Thymus (tissue), 11 donors: ENCODE results near the gene ITLN2. TPM values are rescaled to one million over a fixed set of nuclear protein-coding genes. Genes with fewer than 3 reads are reported as not detected.
A peak's percentile ranks its signal among the peaks of the same experiment; 100 is the strongest.
"Not testable (repeated sequence)": the region's sequence is repeated elsewhere in the genome, so short reads cannot be mapped to it uniquely, and the experiment has no call there.

Experiments used
- DNase-seq, 9 donors: peaks; one replicate each; pipeline ENCODE4 v3.0.0-alpha.2; 2013; ENCODE audit warnings: low spot score in 9 of 9, low read depth in 6 of 9, missing footprints in 1 of 9
- H3K27ac ChIP-seq, 2 donors: one replicate each; pipeline ENCODE4 v1.5.1; 2013; ENCODE audit warnings: control low read depth in 1 of 2, low read depth in 1 of 2, low read length in 1 of 2, mild to moderate bottlenecking in 1 of 2, moderate library complexity in 1 of 2
- H3K27me3 ChIP-seq, 2 donors: one replicate each; pipeline ENCODE4 v1.5.1; 2013; ENCODE audit warnings: low read length in 1 of 2; ENCODE audit not compliant: control insufficient read depth in 2 of 2, insufficient read depth in 1 of 2
- H3K36me3 ChIP-seq, 2 donors: one replicate each; pipeline ENCODE4 v1.5.1; 2013; ENCODE audit warnings: low read length in 1 of 2, mild to moderate bottlenecking in 1 of 2, moderate library complexity in 1 of 2; ENCODE audit not compliant: control insufficient read depth in 2 of 2, insufficient read depth in 2 of 2
- H3K4me1 ChIP-seq, 2 donors: one replicate each; pipeline ENCODE4 v1.5.1; 2013; ENCODE audit warnings: low read length in 2 of 2; ENCODE audit not compliant: control insufficient read depth in 2 of 2, insufficient read depth in 2 of 2
- H3K4me3 ChIP-seq, 2 donors: one replicate each; pipeline ENCODE4 v1.5.1; 2013; ENCODE audit warnings: low read length in 2 of 2, control low read depth in 1 of 2, mild to moderate bottlenecking in 1 of 2
- H3K9me3 ChIP-seq, 2 donors: one replicate each; pipeline ENCODE4 v1.5.1; 2013; ENCODE audit warnings: low read length in 1 of 2, mild to moderate bottlenecking in 1 of 2; ENCODE audit not compliant: control insufficient read depth in 2 of 2, insufficient read depth in 1 of 2
- WGBS: extraction: QIAGEN DNeasy Blood & Tissue Kit; methylation state at CpG from one replicate; pipeline ENCODE4 v1.1.7; 2013; 5-methylcytosine and 5-hydroxymethylcytosine counted together
- polyA plus RNA-seq: library from polyadenylated mRNA; stranded (reverse); fragments of 200-250 nt; gene quantifications from one replicate; pipeline ENCODE4 v1.2.3, GENCODE V29; 2013
- total RNA-seq: library from RNA; stranded (reverse); fragments of 120-200 nt; gene quantifications from one replicate; pipeline ENCODE4 v1.2.4, GENCODE V29; 2013
- donor health status: healthy.

Gene ITLN2
- total and polyA plus RNA-seq, 2 donors = 0.38 to 2.1 TPM

DNA sequence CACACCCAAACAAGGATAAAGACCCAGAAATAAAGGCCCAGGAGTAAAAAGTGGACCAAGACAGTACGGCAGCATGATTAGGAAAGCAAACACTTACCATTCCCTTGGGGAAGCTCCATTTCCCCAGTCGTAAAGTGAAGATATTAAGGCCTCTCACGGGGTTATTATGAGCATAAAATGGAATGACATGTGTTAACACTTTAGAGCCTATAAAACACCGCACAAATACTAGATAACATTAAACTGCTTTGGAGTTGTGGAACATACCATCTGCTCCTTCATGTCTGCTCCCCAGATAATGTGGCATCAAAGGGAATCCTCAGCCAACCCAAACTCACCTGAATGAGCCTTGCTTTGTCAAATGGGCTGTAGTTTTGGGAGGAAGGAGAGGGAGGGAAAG, 8.9 kb upstream of the ITLN2 start:
- no peak for DNase-seq
- no peak overlapping the region for H3K27ac ChIP-seq
- H3K4me3 ChIP-seq = no peak overlapping the region
- no peaks in the 10 kb centered on the region for H3K9me3 ChIP-seq
- no peaks in the 10 kb centered on the region for H3K4me1 ChIP-seq
- 58% methylated on average over 4 of the region's 4 CpGs for WGBS
- H3K27me3 ChIP-seq = no peaks in the 10 kb centered on the region
- H3K36me3 ChIP-seq = no peaks in the 10 kb centered on the region

DNA sequence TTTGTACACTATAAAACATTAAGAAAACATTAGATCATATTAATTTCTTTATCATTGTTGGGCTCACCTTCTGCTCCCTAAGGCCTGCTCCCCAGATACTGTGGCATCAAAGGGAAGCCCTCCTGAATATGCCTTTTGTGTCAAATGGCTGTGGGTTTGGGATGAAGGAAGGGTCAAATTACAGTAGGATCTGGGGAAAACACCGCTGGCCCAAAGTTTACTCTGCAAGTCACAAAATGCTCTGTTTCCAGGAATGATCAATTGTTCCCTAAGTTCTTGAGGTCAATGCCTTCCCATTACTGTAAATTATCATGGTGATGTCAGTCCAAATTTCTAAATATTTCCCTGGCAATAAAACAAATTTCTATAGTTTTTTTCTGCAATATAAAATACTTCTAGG, 6.8 kb upstream of the ITLN2 start:
- no peak for DNase-seq
- Histone ChIP-seq H3K4me3 (no peak overlapping the region), H3K27ac (no peak overlapping the region), H3K4me1 (no peaks in the 10 kb centered on the region), H3K36me3 (no peaks in the 10 kb centered on the region), H3K9me3 (no peaks in the 10 kb centered on the region), H3K27me3 (no peaks in the 10 kb centered on the region)
- 98% methylated on average over 1 of the region's 1 CpG for WGBS

DNA sequence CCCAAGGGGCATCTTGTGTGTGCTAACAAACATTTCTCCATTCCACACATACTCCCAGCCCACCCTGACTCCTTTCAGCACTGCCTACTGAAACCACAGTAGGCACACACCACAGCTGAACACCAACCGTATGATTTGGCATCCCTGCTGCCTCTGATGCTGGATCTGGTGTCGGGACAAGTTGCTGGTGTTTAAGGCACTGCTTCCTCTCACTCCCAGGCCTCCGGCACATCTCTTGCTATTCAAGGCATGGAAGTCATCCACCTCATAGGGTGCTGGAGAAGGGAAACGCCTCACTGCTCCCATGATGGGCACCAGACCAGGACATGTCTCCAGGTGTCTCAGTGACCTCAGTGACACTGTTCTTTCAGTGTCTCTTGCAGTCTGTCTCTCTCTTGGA, 2.4 kb upstream of the ITLN2 start:
- no peak overlapping the region for H3K4me3 ChIP-seq
- H3K4me1 ChIP-seq = peaks cover 0 to 3% of the 10 kb centered on the region in 2 donors
- H3K36me3 ChIP-seq = no peaks in the 10 kb centered on the region
- no peak for DNase-seq
- 83% methylated on average over 4 of the region's 4 CpGs for WGBS
- no peaks in the 10 kb centered on the region for H3K27me3 ChIP-seq
- no peaks in the 10 kb centered on the region for H3K9me3 ChIP-seq
- no peak overlapping the region for H3K27ac ChIP-seq

DNA sequence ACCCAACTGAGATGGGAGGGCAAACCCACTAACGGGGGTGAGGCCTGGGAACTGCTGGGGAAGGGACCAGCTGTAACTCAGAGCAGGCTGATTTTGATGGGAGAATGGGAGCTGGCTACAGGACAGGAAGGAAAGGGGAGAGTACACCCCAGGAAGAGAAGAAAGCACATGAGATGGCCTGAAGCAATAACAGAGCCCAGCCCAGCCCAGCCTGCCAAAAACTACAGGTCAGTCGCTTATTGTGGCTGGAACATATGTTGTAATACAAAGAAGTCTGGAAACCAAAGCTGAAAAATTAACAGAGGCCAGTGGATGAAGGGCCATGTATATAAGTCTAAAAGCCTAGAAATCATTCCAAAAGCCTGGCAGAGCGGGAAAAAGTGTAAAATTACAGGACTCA, 1.6 kb downstream of the ITLN2 start:
- Histone ChIP-seq H3K4me3 (no peak overlapping the region), H3K27ac (no peak overlapping the region)

DNA sequence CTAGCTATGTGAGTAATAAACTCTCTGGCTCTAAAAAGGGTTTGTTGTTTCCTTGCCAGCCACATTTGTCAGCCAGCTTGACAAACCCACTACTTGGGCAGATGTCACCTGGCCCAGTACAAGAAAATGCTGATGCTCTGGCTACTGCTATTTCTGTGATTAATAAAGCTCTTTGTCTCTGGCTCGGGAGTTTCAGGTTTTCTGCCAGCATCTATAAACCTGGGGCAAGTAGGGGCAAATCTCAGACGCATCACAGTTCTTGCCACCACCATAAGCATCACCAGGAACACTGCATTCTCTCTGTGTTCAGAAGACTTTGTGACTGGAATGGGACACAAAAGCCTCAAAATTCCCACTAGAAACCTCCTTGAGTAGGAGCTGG, 2.5 kb downstream of the ITLN2 start:
- Histone ChIP-seq H3K9me3 (no peaks in the 10 kb centered on the region), H3K4me1 (peaks cover 0 to 13% of the 10 kb centered on the region in 2 donors), H3K4me3 (no peak overlapping the region), H3K27ac (no peak overlapping the region), H3K27me3 (no peaks in the 10 kb centered on the region), H3K36me3 (no peaks in the 10 kb centered on the region)
- WGBS = 97% methylated on average over 2 of the region's 2 CpGs
- no peak for DNase-seq

More for the DNA sequence above, 1.6 kb downstream of the ITLN2 start:
- WGBS = 97% methylated on average over 3 of the region's 3 CpGs
- no peaks in the 10 kb centered on the region for H3K36me3 ChIP-seq
- H3K9me3 ChIP-seq = no peaks in the 10 kb centered on the region
- peaks cover 0 to 13% of the 10 kb centered on the region in 2 donors for H3K4me1 ChIP-seq
- no peak for DNase-seq
- H3K27me3 ChIP-seq = no peaks in the 10 kb centered on the region

DNA sequence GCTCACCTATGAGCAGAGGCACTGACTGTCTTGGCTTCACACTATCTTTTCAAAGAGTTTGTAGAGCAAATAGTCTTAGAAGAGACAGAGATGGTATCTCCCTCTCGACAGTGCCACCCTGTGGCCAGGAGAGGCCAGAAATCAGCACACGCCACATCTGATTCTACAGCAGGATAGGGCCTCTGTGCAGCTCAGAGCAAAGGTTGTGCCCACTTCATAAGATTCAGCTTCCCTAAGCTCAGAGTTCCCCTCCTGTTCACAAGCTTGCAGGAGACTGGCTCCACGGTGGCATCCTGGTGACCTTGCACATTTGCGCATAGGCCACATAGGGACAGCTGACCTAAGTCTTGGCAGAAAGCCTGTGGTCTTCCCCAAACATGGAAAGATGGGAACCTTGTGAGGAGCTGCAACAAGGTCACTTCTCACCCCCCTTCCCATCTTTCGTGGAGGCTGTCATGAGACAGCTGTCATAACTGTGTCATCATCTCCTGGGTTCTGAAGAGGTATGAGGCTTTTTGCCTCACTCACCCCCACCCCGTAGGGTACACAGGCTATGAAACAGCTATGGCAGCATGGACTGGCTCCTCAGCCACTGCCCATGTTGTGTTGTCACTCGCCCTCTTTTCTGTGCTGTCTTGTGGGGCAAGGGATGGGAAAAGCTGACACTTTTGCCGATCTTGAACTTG, 3.0 kb downstream of the ITLN2 start:
- Histone ChIP-seq H3K9me3 (no peaks in the 10 kb centered on the region), H3K27me3 (no peaks in the 10 kb centered on the region), H3K27ac (no peak overlapping the region), H3K36me3 (no peaks in the 10 kb centered on the region), H3K4me3 (no peak overlapping the region), H3K4me1 (peaks cover 0 to 13% of the 10 kb centered on the region in 2 donors)
- 65% methylated on average over 8 of the region's 8 CpGs for WGBS
- peak; percentile 63 to 92 (median 77) for DNase-seq

DNA sequence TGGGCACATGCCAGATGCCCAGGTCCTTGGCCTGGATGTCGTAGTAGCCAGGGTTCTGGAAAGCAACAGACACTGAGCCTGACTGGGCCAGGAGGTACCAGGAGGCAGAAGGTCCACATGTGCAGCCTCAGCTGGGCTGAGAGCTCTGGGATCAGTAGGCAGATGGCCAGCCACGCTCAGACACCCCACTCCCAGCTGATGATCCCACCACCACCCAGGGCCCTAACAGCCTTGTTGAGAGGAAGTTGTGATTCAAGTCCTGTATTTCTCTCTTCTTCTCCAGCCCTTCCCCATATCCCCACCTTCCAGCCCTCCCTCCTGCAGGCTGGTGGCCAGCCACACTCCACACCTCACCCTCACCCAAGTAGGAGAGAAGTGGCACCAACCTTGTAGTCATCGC, 4.0 kb downstream of the ITLN2 start:
- Histone ChIP-seq H3K9me3 (no peaks in the 10 kb centered on the region), H3K27me3 (no peaks in the 10 kb centered on the region), H3K4me1 (peaks cover 0 to 13% of the 10 kb centered on the region in 2 donors), H3K36me3 (no peaks in the 10 kb centered on the region), H3K4me3 (no peak overlapping the region), H3K27ac (no peak overlapping the region)
- WGBS = 98% methylated on average over 3 of the region's 3 CpGs
- no peak for DNase-seq

DNA sequence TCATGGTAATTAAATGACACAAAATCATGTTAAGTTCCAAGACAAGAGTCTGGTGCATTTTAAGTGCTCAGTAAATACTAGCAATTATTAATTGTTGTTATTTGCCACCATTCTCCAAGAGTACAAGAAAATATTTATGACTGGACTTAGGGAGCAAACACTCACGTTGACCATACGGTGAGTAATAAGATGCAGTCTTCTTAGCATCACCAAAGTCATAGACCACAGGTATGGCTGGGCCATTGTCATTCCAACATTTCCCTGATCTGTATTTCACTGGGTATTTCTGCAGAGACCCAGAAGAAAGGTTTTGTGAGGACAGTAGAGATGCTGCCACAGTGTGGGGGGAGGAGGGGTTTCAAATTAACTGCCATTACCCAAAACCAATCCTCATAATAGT, 4.7 kb downstream of the ITLN2 start:
- peaks cover 0 to 13% of the 10 kb centered on the region in 2 donors for H3K4me1 ChIP-seq
- H3K27me3 ChIP-seq = no peaks in the 10 kb centered on the region
- WGBS = 96% methylated on average over 2 of the region's 2 CpGs
- no peak overlapping the region for H3K4me3 ChIP-seq
- no peak overlapping the region for H3K27ac ChIP-seq
- no peaks in the 10 kb centered on the region for H3K36me3 ChIP-seq
- no peak for DNase-seq
- H3K9me3 ChIP-seq = no peaks in the 10 kb centered on the region

DNA sequence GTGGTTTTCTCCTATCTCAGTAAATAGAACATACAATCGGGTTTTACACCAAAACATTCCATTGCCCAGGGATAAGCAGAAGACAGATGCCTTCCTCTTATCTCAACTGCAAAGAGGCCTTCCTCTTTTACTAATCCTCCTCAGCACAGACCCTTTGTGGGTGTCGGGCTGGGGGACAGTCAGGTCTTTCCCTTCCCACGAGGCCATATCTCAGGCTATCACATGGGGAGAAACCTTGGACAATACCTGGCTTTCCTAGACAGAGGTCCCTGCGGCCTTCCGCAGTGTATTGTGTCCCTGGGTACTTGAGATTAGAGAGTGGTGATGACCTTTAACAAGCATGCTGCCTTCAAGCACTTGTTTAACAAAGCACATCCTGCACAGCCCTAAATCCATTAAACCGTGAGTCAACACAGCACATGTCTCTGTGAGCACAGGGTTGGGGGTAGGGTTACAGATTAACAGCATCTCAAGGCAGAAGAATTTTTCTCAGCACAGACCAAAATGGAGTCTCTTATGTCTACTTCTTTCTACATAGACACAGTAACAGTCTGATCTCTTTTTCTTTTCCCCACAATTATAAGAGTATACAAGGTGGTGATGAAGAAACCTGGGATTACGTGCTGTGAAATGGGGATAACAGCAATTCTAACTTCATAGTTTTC, 5.3 kb downstream of the ITLN2 start:
- 85% methylated on average over 7 of the region's 7 CpGs for WGBS
- not testable (repeated sequence) for H3K4me3 ChIP-seq

More for the DNA sequence above, 5.3 kb downstream of the ITLN2 start:
- peaks cover 0 to 13% of the 10 kb centered on the region in 2 donors for H3K4me1 ChIP-seq
- H3K27ac ChIP-seq, DNase-seq, H3K9me3 ChIP-seq, H3K27me3 ChIP-seq, H3K36me3 ChIP-seq: not testable (repeated sequence)
